GM12878 (cell line): ENCODE measurements around the gene SLC35A2. TPM values are rescaled to one million over a fixed set of nuclear protein-coding genes. Genes with fewer than 3 reads are reported as not detected.

Source experiments
- BHLHE40 ChIP-seq, 2 experiments: fragments of 450-650 bp in 1 of 2; IDR thresholded peaks; 2 replicates each; pipeline ENCODE4 v1.6.1; 2011 to 2017; ENCODE audit warnings: low read depth in 2 of 2, borderline replicate concordance in 1 of 2, improper control_type of control experiment in 1 of 2, low read length in 1 of 2, mild to moderate bottlenecking in 1 of 2
- CBX3 ChIP-seq: fragments of 200-600 bp; sonication (generic); IDR thresholded peaks from 2 replicates; pipeline ENCODE4 v1.6.1; 2016; ENCODE audit warnings: low read depth, borderline replicate concordance
- DPF2 ChIP-seq: fragments of 450-650 bp; IDR thresholded peaks from 2 replicates; pipeline ENCODE4 v1.6.1; 2017; ENCODE audit warnings: mild to moderate bottlenecking
- EGR1 ChIP-seq, 2 experiments: IDR thresholded peaks; 1 replicate in 1 of 2; 2 replicates in 1 of 2; pipeline ENCODE4 v1.6.1; 2011 to 2012; ENCODE audit warnings: low read depth in 2 of 2, low read length in 2 of 2, borderline replicate concordance in 1 of 2, mild to moderate bottlenecking in 1 of 2, moderate library complexity in 1 of 2
- ELK1 ChIP-seq: IDR thresholded peaks from 2 replicates; pipeline ENCODE4 v1.6.1; 2012; ENCODE audit warnings: low read depth, low read length, improper control_type of control experiment
- FOXM1 ChIP-seq: IDR thresholded peaks from 2 replicates; pipeline ENCODE4 v1.6.1; 2012; ENCODE audit warnings: low read depth, mild to moderate bottlenecking, inconsistent platforms, low read length, moderate library complexity
- HCFC1 ChIP-seq: fragments of 150-350 bp; IDR thresholded peaks from 2 replicates; pipeline ENCODE4 v1.6.1; 2014; ENCODE audit warnings: low read length
- HDAC2 ChIP-seq: fragments of 200-600 bp; sonication (generic); IDR thresholded peaks from 2 replicates; pipeline ENCODE4 v1.6.1; 2017
- IKZF1 ChIP-seq: fragments of 450-650 bp; conservative IDR thresholded peaks from 2 replicates; pipeline ENCODE4 v1.6.1; 2017; ENCODE audit warnings: antibody characterized with exemption, mild to moderate bottlenecking
- KAT2A ChIP-seq: conservative IDR thresholded peaks from 2 replicates; pipeline ENCODE4 v1.6.1; 2011; ENCODE audit warnings: low read depth, low read length; ENCODE audit not compliant: control insufficient read depth
- KLF5 ChIP-seq: fragments of 450-650 bp; IDR thresholded peaks from 2 replicates; pipeline ENCODE4 v1.6.1; 2014; ENCODE audit warnings: mild to moderate bottlenecking; ENCODE audit not compliant: partially characterized antibody
- LARP7 ChIP-seq: fragments of 450-650 bp; IDR thresholded peaks from 2 replicates; pipeline ENCODE4 v1.6.1; 2017; ENCODE audit warnings: mild to moderate bottlenecking
- NFXL1 ChIP-seq: fragments of 450-650 bp; IDR thresholded peaks from 2 replicates; pipeline ENCODE4 v1.6.1; 2017; ENCODE audit warnings: antibody characterized with exemption, mild to moderate bottlenecking, borderline replicate concordance
- NR2C2 ChIP-seq: IDR thresholded peaks from 2 replicates; pipeline ENCODE4 v1.6.1; 2011; ENCODE audit warnings: borderline replicate concordance, low read depth; ENCODE audit not compliant: control insufficient read depth, insufficient read length
- NR2F1 ChIP-seq: fragments of 450-650 bp; conservative IDR thresholded peaks from 2 replicates; pipeline ENCODE4 v1.6.1; 2017; ENCODE audit warnings: mild to moderate bottlenecking
- PKNOX1 ChIP-seq: fragments of 450-650 bp; IDR thresholded peaks from 2 replicates; pipeline ENCODE4 v1.6.1; 2016; ENCODE audit warnings: mild to moderate bottlenecking
- POLR2A ChIP-seq: IDR thresholded peaks from 2 replicates; pipeline ENCODE4 v1.6.1; 2011; ENCODE audit warnings: low read depth, mild to moderate bottlenecking, low read length
- POLR2AphosphoS5 ChIP-seq: IDR thresholded peaks from 2 replicates; pipeline ENCODE4 v1.6.1; 2011; ENCODE audit warnings: mild to moderate bottlenecking, low read length, inconsistent platforms
- RCOR1 ChIP-seq: conservative IDR thresholded peaks from 2 replicates; pipeline ENCODE4 v1.6.1; 2012; ENCODE audit warnings: low read depth, low read length, improper control_type of control experiment
- SP1 ChIP-seq: IDR thresholded peaks from one replicate; pipeline ENCODE4 v1.6.1; 2011; ENCODE audit warnings: low read depth, low read length
- SUPT20H ChIP-seq: IDR thresholded peaks from 2 replicates; pipeline ENCODE4 v1.6.1; 2011; ENCODE audit warnings: low read depth, mild to moderate bottlenecking, low read length, moderate library complexity, borderline replicate concordance; ENCODE audit not compliant: control insufficient read depth
- TAF1 ChIP-seq: IDR thresholded peaks from 2 replicates; pipeline ENCODE4 v1.6.1; 2011; ENCODE audit warnings: mild to moderate bottlenecking, low read depth, low read length, borderline replicate concordance
- WRNIP1 ChIP-seq: IDR thresholded peaks from 2 replicates; pipeline ENCODE4 v1.6.1; 2011; ENCODE audit warnings: low read depth, low read length, improper control_type of control experiment, borderline replicate concordance
- YBX1 ChIP-seq: fragments of 450-650 bp; IDR thresholded peaks from 2 replicates; pipeline ENCODE4 v1.6.1; 2016; ENCODE audit warnings: antibody characterized with exemption
- ZNF24 ChIP-seq: fragments of 450-650 bp; IDR thresholded peaks from 2 replicates; pipeline ENCODE4 v1.6.1; 2017; ENCODE audit warnings: antibody characterized with exemption, mild to moderate bottlenecking
- polyA plus RNA-seq, 11 experiments: library from polyadenylated mRNA; depleted of rRNA in 4 of 11; unstranded in 6 of 11; stranded (reverse) in 5 of 11; fragments of >200 nt; fragmentation: Nextera tagmentation in 4 of 11; fragmentation: Illumina TruSeq in 1 of 11; extraction: Ambion mirVana in 4 of 11; extraction: Trizol in 1 of 11; gene quantifications; 1 replicate in 1 of 11; 2 replicates in 10 of 11; pipeline versions ENCODE4 v1.2.1 to v1.2.3, GENCODE V29; 2011 to 2016; ENCODE audit warnings: inconsistent platforms in 2 of 11, missing spikeins in 2 of 11, low read depth in 1 of 11
- total RNA-seq, 4 experiments: library from RNA; depleted of rRNA in 3 of 4; stranded (reverse); fragments of >200 nt in 3 of 4; fragmentation: Illumina TruSeq in 1 of 4; extraction: Trizol in 1 of 4; gene quantifications; 2 replicates each; pipeline versions ENCODE4 v1.2.1 to v1.2.3, GENCODE V29; 2013 to 2021
- TF ChIP-seq, protein P1 (sequence below): fragments of 450-650 bp; IDR thresholded peaks from 2 replicates; pipeline ENCODE4 v1.6.1; 2014; ENCODE audit warnings: mild to moderate bottlenecking
- TF ChIP-seq, protein P2 (sequence below): fragments of 450-650 bp; IDR thresholded peaks from 2 replicates; pipeline ENCODE4 v1.6.1; 2017; ENCODE audit warnings: borderline replicate concordance

The SLC35A2 gene
- total and polyA plus RNA-seq, 10 of the 15 experiments (the other 5 are each of a cell fraction or from before 2014, with no cell fraction given), result 2.1 to 27.4 (median 14.9) TPM

- TF ChIP-seq HCFC1 (no peak), KAT2A (no peak), YBX1 (no peak), NR2F1 (peak; percentile 89), NFXL1 (no peak), POLR2AphosphoS5 (no peak), TAF1 (0 out of 2 replicates have a peak, but pooled peaks have one; percentile 12), SUPT20H (no peak), IKZF1 (peak; percentile 97), ELK1 (no peak), LARP7 (0 out of 2 replicates have a peak, but pooled peaks have one; percentile 47), EGR1 (IDR thresholded peaks at IDR 0.05; ENCODE audit: borderline replicate concordance in 1 of 2, low read depth in 2 of 2, low read length in 2 of 2) (no peak), PKNOX1 (no peak), WRNIP1 (no peak), KLF5 (peak; percentile 21), RCOR1 (no peak), ZNF24 (no peak), POLR2A (no peak; the same call in 1 of the 2 replicates), HDAC2 (no peak), BHLHE40 (IDR thresholded peaks at IDR 0.05; ENCODE audit: borderline replicate concordance in 1 of 2, low read depth in 2 of 2, low read length in 1 of 2) (peak; percentile 62 to 63; a peak in 3 of 4 replicates), NR2C2 (no peak), DPF2 (peak; percentile 62), SP1 (peak; percentile 83), CBX3 (no peak), FOXM1 (peak; percentile 82; the same call in 1 of the 2 replicates)
- TF ChIP-seq, protein P1, sequence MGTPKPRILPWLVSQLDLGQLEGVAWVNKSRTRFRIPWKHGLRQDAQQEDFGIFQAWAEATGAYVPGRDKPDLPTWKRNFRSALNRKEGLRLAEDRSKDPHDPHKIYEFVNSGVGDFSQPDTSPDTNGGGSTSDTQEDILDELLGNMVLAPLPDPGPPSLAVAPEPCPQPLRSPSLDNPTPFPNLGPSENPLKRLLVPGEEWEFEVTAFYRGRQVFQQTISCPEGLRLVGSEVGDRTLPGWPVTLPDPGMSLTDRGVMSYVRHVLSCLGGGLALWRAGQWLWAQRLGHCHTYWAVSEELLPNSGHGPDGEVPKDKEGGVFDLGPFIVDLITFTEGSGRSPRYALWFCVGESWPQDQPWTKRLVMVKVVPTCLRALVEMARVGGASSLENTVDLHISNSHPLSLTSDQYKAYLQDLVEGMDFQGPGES, result no peak
- TF ChIP-seq, protein P2, sequence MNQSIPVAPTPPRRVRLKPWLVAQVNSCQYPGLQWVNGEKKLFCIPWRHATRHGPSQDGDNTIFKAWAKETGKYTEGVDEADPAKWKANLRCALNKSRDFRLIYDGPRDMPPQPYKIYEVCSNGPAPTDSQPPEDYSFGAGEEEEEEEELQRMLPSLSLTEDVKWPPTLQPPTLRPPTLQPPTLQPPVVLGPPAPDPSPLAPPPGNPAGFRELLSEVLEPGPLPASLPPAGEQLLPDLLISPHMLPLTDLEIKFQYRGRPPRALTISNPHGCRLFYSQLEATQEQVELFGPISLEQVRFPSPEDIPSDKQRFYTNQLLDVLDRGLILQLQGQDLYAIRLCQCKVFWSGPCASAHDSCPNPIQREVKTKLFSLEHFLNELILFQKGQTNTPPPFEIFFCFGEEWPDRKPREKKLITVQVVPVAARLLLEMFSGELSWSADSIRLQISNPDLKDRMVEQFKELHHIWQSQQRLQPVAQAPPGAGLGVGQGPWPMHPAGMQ, result no peak
These were observed 27.4 kb upstream of the SLC35A2 start (continued) for GRCh38 chrX:48938721-48939425.
